Measurements from ENCODE around the gene ADAMTSL4.

Gene ADAMTSL4

DNA sequence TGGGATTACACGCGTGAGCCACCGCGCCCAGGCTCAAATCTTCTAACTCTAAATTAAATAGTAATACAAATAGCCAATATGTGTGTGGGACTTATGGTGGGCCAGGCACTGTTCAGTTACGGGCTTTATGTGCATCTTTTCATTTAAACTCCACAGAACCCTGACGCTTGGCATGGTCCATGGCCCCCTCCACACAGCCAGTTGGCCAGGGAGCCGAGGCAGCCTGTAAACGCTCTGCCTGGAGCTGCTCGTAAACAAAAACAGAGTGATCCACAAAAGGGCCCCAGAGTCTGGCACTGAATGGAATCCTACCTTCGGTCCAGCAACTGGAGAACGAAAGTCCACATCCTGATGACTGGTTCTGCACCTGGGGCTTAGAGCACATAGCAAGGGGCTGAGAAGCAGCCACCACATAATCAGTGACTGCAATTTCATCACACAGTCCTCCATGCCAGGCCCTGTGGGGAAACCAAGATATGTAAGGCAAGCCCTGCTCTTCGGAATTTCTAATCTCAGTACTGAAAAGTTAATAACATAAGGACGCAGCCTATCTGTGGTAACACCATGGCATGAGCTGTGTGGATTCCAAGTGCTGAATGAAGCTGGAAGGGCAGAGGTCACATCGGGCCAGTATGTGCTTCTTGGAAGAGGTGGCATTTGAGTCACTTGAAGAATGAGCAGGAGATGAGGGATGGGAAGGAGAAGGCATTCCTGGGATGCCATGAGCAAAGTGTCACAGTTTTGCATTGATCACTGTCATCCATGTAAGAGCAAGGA, 13.5 kb upstream of the ADAMTSL4 start:
- DNase-seq, result no peak

- no peak for DNase-seq
Measured at GRCh38 chr1:150536836-150537731, 12.1 kb upstream of the ADAMTSL4 start.

- no peak for DNase-seq
Measured at GRCh38 chr1:150537732-150538684, 11.2 kb upstream of the ADAMTSL4 start.

DNA sequence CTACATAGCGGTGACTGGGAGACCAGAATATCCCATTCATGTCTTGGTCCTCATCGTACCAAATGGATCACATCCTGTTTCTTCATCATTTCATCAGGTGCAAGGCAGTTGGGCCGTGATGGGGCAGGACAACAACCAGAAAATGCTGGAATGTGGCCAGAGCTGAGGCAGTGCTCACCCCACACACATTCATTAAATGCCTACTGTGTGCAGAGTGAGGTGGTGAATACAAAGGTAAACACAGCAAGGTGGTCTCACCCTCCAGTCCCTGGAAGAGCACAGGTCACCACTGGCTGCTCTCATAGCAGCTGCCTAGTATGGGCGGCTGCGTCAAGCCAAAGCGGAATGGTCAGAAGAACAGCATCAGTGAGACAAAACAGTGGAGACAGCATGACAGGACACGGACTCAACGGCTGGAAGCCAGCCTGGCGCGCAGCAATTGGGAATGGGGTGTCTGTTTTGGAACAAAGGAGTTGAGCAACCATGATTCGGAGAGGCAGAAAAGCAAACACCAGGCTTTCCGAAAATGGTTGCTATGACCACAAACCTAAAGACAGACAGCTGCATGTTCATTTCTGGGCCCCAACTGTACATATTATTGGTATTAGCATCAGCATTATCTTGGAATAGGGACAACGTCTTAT, 5.6 kb upstream of the ADAMTSL4 start:
- DNase-seq, result no peak

DNA sequence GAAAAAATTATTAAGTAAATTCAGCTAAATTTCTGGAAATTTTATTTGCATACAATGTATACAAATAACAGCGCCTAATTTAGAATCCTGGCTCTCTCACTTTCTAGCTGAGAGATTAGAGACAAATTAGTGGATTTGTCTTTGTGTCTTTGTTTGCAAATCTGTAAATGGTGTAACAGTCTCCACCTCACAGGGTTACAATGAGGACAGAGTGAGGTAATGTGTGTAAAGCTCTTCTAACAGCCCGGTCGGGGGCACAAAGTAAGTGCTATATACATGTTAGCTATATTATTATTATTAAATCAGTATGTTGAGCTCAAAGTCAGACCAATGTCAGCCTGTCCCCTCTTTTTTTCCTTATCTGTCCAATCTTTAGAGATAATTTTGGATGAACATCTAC, 5.0 kb upstream of the ADAMTSL4 start:
- no peak for DNase-seq

- DNase-seq, result no peak
Measured at GRCh38 chr1:150545486-150546032, 3.6 kb upstream of the ADAMTSL4 start.

DNA sequence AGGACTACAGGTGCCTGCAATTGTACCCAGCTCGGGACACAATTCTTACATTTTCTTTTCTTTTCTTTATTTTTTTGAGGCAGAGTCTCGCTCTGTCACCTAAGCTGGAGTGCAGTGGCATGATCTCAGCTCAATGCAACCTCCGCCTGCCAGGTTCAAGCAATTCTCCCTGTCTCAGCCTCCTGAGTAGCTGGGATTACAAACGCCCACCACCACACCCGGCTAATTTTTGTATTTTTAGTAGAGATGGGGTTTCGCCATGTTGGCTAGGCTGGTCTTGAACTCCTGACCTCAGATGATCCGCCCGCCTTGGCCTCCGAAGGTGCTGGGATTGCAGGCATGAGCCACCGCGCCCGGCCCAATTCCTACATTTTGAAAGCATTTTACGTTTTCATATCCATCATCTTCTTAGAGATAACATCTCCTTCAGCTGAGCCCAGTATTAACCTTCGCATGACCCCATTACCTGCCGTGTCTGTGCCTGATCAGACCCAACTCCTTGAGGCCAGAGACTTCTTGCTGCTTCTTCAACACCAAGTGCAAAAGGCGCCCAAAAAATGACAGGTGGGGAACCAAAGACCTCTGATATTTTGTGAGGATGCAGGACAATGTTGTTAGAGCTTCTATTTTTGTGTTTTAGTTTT, 2.8 kb upstream of the ADAMTSL4 start:
- no peak for DNase-seq

GRCh38 chr1:150548324-150548631, 930 bp upstream of the ADAMTSL4 start:
- no peak for DNase-seq

DNA sequence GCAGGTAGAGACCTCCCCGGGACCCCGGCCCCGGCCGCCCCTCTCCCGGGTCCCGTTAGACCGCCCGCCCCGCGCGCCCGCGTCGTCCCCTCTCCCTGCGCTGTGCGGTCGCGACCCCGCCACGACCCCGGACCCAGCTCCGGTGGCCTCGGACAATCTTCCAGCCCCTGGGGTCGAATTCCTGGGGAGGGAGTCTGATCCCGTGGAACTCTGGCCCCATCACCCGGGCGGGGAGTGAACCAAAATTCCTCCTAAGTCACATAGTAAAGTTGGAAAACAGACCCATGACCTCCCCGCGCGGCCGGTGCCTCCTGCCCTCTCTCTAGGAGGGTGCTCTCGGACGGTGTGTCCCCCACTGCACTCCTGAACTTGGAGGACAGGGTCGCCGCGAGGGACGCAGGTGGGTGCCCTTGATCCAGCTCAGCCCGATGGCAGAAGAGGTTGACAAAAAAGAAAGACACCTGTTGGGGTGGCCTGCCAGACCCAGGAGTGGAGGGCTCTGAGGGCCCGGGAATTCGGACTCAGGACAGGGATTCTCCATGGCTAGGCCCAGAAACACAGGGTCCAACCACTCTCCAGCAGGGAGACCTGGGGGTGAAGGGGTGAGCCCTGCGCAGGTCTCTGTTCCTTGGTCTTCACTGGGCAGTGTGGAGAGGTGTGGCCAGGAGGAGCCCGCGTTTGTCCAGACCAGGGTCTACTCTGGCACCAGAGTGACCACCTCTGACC, 451 bp downstream of the ADAMTSL4 start:
- DNase-seq, result peak in 1 of 6 experiments; percentile 21

DNA sequence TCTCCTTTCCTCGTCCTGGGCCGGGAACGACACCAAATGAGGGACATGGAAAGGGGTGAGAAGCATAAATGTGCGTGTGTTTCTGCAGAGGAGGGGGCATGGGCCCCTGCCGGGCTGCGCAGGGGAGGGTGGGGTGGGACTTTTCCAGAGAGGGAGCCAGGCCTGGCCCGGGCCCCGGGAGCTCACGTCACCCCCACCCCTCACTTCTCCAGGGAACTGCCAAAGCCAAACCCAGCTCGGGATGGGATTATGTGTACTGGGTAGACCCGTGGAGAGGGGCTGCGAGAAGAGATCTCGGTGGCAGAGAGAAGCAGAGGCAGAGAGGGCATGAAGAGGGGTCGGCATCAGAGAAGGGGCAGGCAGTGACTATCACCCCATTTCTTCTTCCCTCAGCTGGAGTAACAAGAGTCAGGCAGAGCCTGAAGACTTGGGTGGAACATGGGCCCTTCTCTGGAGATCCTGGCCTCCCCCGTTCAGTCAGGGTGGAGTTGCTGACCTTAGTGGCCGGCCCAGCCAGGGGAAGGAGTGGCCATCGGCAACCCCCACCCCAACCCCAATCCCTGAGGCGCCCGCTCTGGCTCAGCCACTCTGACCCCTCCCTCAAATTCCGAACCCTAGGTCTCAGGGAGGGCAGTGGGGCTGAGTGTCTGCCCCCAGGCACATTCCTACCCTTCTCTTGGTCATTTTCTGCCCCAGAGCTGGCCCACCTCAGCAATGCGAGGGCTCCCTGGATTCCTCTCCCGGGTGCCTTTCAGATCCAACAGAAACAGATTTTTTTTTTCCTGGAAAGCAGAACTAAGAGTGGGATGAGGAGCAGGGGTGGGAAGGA, 1.2 kb downstream of the ADAMTSL4 start:
- peak in 1 of 6 experiments; percentile 15 for DNase-seq

- peak in 2 of 6 experiments; percentile 23 to 37 for DNase-seq
Measured at GRCh38 chr1:150551051-150551783, 2.0 kb downstream of the ADAMTSL4 start.

DNA sequence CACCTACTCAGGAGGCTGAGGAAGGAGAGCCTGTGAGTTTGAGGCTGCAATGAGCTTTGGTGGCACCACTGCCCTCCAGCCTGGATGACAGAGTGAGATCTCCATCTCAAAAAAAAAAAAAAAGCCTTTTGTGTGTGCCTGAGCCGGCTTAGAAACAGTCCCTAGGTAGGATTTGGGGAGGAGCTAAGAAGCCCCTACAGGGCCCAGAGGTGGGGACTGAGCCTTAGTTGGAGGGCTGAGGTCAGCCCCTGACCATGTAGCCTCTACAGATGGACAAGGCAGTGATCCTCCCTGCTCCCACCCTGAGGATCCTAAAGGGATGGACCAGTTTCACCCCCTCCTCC, 2.5 kb downstream of the ADAMTSL4 start:
- no peak for DNase-seq

- no peak for DNase-seq
Measured at GRCh38 chr1:150552128-150552910, 3.1 kb downstream of the ADAMTSL4 start.

DNA sequence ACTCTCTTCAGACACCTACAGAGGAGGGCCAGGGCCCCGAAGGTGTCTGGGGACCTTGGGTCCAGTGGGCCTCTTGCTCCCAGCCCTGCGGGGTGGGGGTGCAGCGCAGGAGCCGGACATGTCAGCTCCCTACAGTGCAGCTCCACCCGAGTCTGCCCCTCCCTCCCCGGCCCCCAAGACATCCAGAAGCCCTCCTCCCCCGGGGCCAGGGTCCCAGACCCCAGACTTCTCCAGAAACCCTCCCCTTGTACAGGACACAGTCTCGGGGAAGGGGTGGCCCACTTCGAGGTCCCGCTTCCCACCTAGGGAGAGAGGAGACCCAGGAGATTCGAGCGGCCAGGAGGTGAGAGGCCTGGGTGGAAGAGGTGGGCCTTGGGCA, 3.7 kb downstream of the ADAMTSL4 start:
- no peak for DNase-seq

- DNase-seq, result no peak
Measured at GRCh38 chr1:150553392-150554085, 4.3 kb downstream of the ADAMTSL4 start.

- DNase-seq, result no peak
Measured at GRCh38 chr1:150554086-150554452, 4.9 kb downstream of the ADAMTSL4 start.

DNA sequence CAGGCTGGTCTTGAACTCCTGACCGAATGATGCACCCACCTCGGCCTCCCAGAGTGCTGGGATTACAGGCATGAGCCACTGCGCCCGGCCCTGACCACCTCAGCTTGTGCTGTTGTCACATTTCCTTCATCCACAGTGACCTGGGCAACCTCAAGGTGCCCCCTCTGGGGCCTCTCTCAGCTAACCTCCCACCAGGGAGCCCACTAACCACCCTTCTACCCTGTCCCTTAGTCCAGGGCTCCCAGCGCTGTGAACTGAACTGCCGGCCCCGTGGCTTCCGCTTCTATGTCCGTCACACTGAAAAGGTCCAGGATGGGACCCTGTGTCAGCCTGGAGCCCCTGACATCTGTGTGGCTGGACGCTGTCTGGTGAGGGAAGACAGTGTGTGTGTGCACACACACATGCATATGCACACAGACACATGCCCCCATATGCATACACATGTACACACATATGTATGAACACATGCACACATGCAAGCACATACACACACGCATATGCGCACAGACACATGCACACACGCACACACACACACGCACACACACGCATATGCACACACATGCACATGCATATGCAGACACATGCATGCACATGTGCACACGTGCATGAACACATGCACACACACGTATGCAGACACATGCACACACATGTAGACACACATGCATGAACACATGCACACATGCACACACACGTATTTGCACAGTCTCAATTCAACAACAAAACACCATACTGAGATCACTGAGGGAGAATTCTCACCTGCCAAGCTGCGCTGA, 6.2 kb downstream of the ADAMTSL4 start:
- no peak for DNase-seq

All from stimulated activated naive CD4-positive, alpha-beta T cell (primary cell).